Measurements from ENCODE around the gene SLC35F2. TPM values are rescaled to one million over a fixed set of nuclear protein-coding genes. Genes with fewer than 3 reads are reported as not detected.

Gene SLC35F2
- total RNA-seq, 3 donors from 2014 or later (not counting 1 experiment from before 2014, with no cell fraction given): 1.2 to 3.7 (median 2.7) TPM

- Histone ChIP-seq H3K36me3 (ENCODE audit: control insufficient read depth, insufficient read depth, low read length) (no peaks in the 10 kb centered on the region), H3K27me3 (ENCODE audit: control insufficient read depth, insufficient read depth, low read length) (no peaks in the 10 kb centered on the region), H3K4me3 (ENCODE audit: low read length) (no peak overlapping the region), H3K4me1 (ENCODE audit: control insufficient read depth, insufficient read depth, low read length) (no peaks in the 10 kb centered on the region), H3K27ac (ENCODE audit: low read length) (no peak overlapping the region), H3K9me3 (ENCODE audit: control insufficient read depth, insufficient read depth, low read length) (no peaks in the 10 kb centered on the region)
- Mint-ChIP-seq H3K4me1 (no peaks in the 10 kb centered on the region), H3K36me3 (no peaks in the 10 kb centered on the region), H3K9me3 (peaks cover 0 to 2% of the 10 kb centered on the region in 2 donors), H3K4me3 (no peak overlapping the region), H3K27me3 (ENCODE audit: low read depth in 2 of 2) (peaks cover 6 to 34% of the 10 kb centered on the region in 2 donors), H3K27ac (no peak overlapping the region)
- 100% methylated on average over 1 of the region's 1 CpG for WGBS (ENCODE audit: insufficient coverage)
- intact Hi-C loops (cut with micrococcal nuclease): no loop called here
- DNase-seq (no peak), ATAC-seq (no peak)
- no peak for TF ChIP-seq CTCF (IDR thresholded peaks at IDR 0.05)
Measured at GRCh38 chr11:107757661-107758060, 100.9 kb downstream of the SLC35F2 start.

DNA sequence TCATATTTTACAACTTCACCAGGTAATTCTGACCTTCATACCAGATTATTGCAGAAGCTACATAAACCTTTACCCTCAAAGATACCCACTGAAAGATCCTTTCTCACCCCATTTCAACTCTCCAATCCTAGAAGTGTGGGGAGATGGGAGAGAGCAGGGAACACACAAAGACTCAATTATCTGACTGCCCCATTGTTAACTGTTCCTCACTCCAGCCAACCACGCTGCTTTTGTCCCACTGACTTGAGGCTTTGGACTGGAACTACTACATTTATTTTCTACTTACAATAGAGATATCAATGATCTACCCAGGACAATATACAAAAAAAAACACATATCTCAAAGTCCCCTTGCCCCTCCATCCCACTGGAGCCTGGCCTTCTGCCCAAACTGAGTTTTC, 102.0 kb downstream of the SLC35F2 start:
- WGBS (ENCODE audit: insufficient coverage): 81% methylated on average over 1 of the region's 1 CpG
- no peaks in the 10 kb centered on the region for H3K4me1 ChIP-seq (ENCODE audit: control insufficient read depth, insufficient read depth, low read length)
- no peaks in the 10 kb centered on the region for H3K4me1 Mint-ChIP-seq
- H3K4me3 Mint-ChIP-seq: no peak overlapping the region
- no peaks in the 10 kb centered on the region for H3K36me3 ChIP-seq (ENCODE audit: control insufficient read depth, insufficient read depth, low read length)
- peaks cover 6 to 29% of the 10 kb centered on the region in 2 donors for H3K27me3 Mint-ChIP-seq (ENCODE audit: low read depth in 2 of 2)
- H3K9me3 ChIP-seq (ENCODE audit: control insufficient read depth, insufficient read depth, low read length): no peaks in the 10 kb centered on the region
- no peak overlapping the region for H3K27ac ChIP-seq (ENCODE audit: low read length)
- H3K27me3 ChIP-seq (ENCODE audit: control insufficient read depth, insufficient read depth, low read length): no peaks in the 10 kb centered on the region
- H3K36me3 Mint-ChIP-seq: no peaks in the 10 kb centered on the region
- no peak overlapping the region for H3K4me3 ChIP-seq (ENCODE audit: low read length)
- H3K27ac Mint-ChIP-seq: no peak overlapping the region
- intact Hi-C loops (cut with micrococcal nuclease): no loop called here
- H3K9me3 Mint-ChIP-seq: peaks cover 0 to 2% of the 10 kb centered on the region in 2 donors
- DNase-seq: no peak
- TF ChIP-seq CTCF (IDR thresholded peaks at IDR 0.05): no peak
- no peak for ATAC-seq

- Histone ChIP-seq H3K4me3 (ENCODE audit: low read length) (no peak overlapping the region), H3K4me1 (ENCODE audit: control insufficient read depth, insufficient read depth, low read length) (no peaks in the 10 kb centered on the region), H3K27ac (ENCODE audit: low read length) (no peak overlapping the region), H3K36me3 (ENCODE audit: control insufficient read depth, insufficient read depth, low read length) (no peaks in the 10 kb centered on the region), H3K27me3 (ENCODE audit: control insufficient read depth, insufficient read depth, low read length) (no peaks in the 10 kb centered on the region), H3K9me3 (ENCODE audit: control insufficient read depth, insufficient read depth, low read length) (no peaks in the 10 kb centered on the region)
- H3K36me3 Mint-ChIP-seq: no peaks in the 10 kb centered on the region
- no peak for DNase-seq
- no peak overlapping the region for H3K27ac Mint-ChIP-seq
- no peak overlapping the region for H3K4me3 Mint-ChIP-seq
- H3K4me1 Mint-ChIP-seq: no peaks in the 10 kb centered on the region
- H3K9me3 Mint-ChIP-seq: no peaks in the 10 kb centered on the region
- peaks cover 12 to 18% of the 10 kb centered on the region in 2 donors for H3K27me3 Mint-ChIP-seq (ENCODE audit: low read depth in 2 of 2)
- intact Hi-C loops (cut with micrococcal nuclease): no loop called here
- no peak for ATAC-seq
- no peak for TF ChIP-seq CTCF (IDR thresholded peaks at IDR 0.05)
- WGBS (ENCODE audit: insufficient coverage): 50% methylated on average over 1 of the region's 2 CpGs
Measured at GRCh38 chr11:107752949-107753822, 105.4 kb downstream of the SLC35F2 start.
